BJ (cell line): ENCODE data around the gene RFXANK. TPM values are rescaled to one million over a fixed set of nuclear protein-coding genes. Genes with fewer than 3 reads are reported as not detected.
"Not testable (repeated sequence)": the region's sequence is repeated elsewhere in the genome, so short reads cannot be mapped to it uniquely, and the experiment has no call there.

Source experiments
- CTCF ChIA-PET: fragments of 350-600 bp; formaldehyde crosslinking; extraction: SDS; loops from one replicate; lab custom pipeline; 2021; ENCODE audit warnings: antibody characterized with exemption, inconsistent platforms; lab: Yijun Ruan, JAX
- POLR2A ChIA-PET: fragments of 300-600 bp; sonication (Branson Sonifier 250); formaldehyde crosslinking; extraction: SDS; loops from one replicate; lab custom pipeline; 2021; ENCODE audit warnings: antibody characterized with exemption; lab: Charles Lee
- DNase-seq: peaks from one replicate; pipeline ENCODE4 v3.0.0-alpha.2; 2011; ENCODE audit warnings: low read depth
- H3K27me3 ChIP-seq: 2 replicates; pipeline ENCODE4 v1.6.0; 2011; ENCODE audit warnings: low read length; ENCODE audit not compliant: control insufficient read depth, insufficient read depth
- H3K36me3 ChIP-seq: 2 replicates; pipeline ENCODE4 v1.5.1; 2011; ENCODE audit warnings: low read length; ENCODE audit not compliant: control insufficient read depth, insufficient read depth
- H3K4me3 ChIP-seq: 2 replicates; pipeline ENCODE4 v1.5.1; 2011; ENCODE audit warnings: low read depth, mild to moderate bottlenecking, control low read depth, low read length
- polyA plus RNA-seq: library from polyadenylated mRNA; depleted of rRNA; stranded (reverse); fragments of >200 nt; gene quantifications from 2 replicates; pipeline ENCODE4 v1.2.3, GENCODE V29; 2011
- TF ChIP-seq, protein P1 (sequence below): IDR thresholded peaks from 2 replicates; pipeline ENCODE4 v1.5.1; 2011; ENCODE audit warnings: low read depth, mild to moderate bottlenecking, control low read depth, inconsistent platforms, low read length, moderate library complexity; ENCODE audit not compliant: insufficient read depth

Gene RFXANK
- polyA plus RNA-seq, 1 experiment: 72.5 TPM

DNA sequence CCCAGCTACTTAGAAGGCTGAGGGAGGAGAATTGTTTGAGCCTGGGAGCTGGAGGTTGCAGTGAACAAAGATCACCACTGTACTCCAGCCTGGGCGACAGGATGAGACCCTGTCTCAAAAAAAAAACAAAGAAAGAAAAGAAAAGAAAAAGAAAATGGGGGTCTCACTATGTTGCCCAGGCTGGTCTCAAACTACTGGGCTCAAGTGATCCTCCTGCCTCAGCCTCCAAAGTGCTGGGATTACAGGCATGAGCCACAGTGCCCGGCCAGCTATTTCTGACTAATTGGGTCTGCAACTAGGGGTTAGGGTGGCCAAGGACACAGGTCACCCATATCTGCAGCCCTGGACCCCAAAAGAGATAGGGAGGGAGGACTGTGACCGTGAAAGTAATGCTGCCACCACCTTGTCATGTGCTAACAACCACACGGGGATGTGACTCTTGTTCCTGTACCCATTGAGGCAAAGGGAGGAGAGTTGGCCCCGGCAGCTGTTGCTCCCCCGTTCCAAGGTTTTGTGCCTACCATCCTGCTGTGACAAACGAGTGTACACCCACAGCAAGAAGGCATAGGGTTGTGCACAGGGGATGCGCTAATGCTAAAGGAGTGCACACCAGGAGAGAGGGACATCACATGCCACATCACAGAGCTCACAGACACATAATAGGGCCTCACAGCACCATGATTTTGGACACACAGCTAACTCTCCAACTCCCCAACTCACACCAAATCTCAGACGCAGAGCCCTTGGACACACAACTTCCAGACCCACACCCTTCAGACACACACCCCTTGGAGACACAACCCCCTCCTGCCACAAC is 22.6 kb upstream of the RFXANK start:
- TF ChIP-seq, protein P1, sequence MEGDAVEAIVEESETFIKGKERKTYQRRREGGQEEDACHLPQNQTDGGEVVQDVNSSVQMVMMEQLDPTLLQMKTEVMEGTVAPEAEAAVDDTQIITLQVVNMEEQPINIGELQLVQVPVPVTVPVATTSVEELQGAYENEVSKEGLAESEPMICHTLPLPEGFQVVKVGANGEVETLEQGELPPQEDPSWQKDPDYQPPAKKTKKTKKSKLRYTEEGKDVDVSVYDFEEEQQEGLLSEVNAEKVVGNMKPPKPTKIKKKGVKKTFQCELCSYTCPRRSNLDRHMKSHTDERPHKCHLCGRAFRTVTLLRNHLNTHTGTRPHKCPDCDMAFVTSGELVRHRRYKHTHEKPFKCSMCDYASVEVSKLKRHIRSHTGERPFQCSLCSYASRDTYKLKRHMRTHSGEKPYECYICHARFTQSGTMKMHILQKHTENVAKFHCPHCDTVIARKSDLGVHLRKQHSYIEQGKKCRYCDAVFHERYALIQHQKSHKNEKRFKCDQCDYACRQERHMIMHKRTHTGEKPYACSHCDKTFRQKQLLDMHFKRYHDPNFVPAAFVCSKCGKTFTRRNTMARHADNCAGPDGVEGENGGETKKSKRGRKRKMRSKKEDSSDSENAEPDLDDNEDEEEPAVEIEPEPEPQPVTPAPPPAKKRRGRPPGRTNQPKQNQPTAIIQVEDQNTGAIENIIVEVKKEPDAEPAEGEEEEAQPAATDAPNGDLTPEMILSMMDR: no peak

DNA sequence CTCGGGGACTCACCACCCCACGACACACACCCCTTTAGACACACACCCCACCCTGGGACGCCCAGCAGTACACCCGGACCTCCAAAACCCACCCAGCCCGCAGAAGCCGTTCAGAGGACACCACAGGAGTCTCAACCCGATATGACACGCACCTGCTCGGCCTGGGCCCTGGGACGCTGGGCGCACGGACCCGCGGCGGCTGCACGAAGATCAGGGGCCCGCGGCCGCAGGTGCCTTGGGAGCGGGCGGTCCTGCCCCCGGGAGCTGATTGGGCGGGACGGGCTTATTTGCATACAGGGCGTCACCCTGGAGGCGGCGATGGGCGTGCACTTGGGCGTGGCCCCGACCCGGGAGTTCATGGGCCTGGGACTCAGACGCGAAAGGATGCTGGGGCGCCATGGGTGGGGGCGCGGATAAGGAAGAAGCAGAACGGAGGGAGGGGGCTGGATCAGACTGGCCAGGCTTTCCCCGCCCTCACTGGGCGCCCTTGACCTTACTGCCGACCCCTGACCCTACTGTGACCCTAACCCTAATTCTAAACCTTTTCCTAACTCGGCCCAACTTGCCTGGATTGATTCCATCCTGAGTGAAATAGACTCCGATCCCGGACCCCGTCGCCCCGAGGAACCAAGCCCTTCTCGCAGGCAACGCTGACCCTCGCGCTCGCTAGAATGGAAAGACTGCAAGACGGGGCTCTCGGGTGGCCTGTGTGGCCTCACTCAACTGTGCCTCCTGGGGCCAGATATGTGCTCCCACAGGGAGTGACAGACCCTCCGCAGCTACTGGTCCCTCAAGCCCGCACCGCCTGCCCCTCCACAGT is 21.8 kb upstream of the RFXANK start, which contains the start of gene MEF2B:
Gene MEF2B, minus strand, starts transcription at position 211 of the 820 bp plus-strand sequence. CDS start 19,528 bp downstream, outside the sequence.
- Histone ChIP-seq H3K4me3 (peak within 1 kb of the TSS; percentile 23), H3K36me3 (no peaks in the 10 kb centered on the region), H3K27me3 (no peaks in the 10 kb centered on the region)
- ChIA-PET POLR2A (no interaction called here), CTCF (interaction anchor here (1.2 kb wide), 1 partner anchor 22 kb away, joined by 3 read pairs; no protein-coding TSS in a partner anchor)
- no peak for DNase-seq
- TF ChIP-seq, protein P1: no peak

More for the DNA sequence above, 22.6 kb upstream of the RFXANK start:
- H3K27me3 ChIP-seq: no peaks in the 10 kb centered on the region
- no peak for DNase-seq
- CTCF ChIA-PET: interaction anchor here (1.2 kb wide), 1 partner anchor 21 kb away, joined by 3 read pairs; no protein-coding TSS in a partner anchor
- H3K4me3 ChIP-seq: peak overlapping the region; percentile 23; the same call in 1 of the 2 replicates
- no peaks in the 10 kb centered on the region for H3K36me3 ChIP-seq
- POLR2A ChIA-PET: no interaction called here

DNA sequence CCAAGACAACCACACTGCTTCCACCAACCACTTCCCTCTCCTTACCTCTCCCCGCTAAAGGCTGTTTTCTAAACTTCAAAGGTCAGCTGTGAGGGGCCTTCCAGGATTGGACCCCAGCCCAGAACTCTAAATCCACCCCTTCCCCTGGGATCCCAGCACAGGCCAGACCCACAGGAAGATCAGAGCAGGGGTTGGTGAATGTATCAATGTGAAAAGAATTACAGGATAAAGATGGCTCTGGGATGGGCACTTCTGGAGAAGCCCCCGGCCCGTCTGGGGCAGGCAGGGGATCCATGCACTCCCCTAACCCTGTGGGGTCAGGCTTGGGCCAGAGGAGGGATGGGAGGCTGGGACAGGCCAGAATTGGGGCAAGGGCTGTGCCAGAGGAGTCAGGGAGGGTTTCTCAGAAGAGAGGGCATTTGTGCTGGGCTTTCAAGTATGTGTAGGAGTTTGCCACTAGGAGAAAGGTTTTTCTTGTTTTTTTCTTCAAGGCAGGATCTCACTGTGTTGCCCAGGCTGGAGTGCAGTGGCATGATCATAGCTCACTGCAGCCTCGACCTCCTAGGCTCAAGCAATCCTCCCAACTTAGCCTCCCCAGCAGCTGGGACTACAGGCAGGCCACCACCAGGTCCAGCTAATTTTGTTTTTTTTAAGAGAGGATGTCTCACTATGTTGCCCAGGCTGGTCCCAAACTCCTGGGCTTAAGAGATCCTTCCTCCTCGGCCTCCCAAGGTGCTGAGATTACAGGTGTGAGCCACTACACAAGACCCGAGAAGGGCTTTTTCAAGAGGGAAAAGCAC is 21.0 kb upstream of the RFXANK start:
- Histone ChIP-seq H3K27me3 (no peaks in the 10 kb centered on the region), H3K36me3 (no peaks in the 10 kb centered on the region), H3K4me3 (no peak overlapping the region)
- TF ChIP-seq, protein P1: no peak
- no peak for DNase-seq
- ChIA-PET POLR2A (no interaction called here), CTCF (interaction anchor here (1.2 to 7.0 kb wide), 2 partner anchors 23 kb away, joined by 3 to 80 read pairs; no protein-coding TSS in a partner anchor)

DNA sequence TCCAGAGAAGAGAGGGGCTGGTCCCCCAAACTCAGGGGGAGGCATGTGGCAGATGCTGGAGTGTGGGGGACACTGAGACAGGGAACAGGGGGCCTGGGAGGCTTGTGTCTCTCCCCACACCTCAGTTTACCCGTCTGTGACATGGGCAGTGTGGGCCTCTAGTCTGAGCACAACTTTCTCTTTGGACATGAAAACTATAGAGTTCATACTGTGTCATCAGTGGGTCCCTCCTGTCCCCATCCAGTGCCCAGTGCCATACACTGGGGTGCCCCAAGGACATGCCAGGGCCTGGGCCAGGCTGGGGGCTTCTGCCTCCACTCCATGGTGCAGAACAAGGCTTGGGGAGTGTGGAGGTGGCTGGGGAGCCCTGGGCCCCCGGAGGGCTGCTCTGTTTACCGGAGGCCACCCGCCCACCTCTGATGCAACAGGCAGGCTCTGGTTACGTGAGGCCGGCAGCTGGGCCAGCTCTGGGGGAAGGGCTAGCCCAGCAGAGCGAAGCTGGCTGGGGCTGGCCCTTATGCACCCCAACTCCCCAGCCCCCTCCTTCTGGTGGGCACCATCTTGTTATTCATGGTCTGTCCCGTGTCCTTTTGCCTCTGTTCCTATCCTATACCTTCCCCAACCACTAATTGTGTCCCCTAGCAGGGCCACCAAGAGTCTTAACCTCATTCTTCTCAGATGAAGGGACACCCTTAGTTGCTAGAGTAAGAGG is 20.1 kb upstream of the RFXANK start:
- CTCF ChIA-PET: interaction anchor here (7.0 kb wide), 1 partner anchor 24 kb away, joined by 80 read pairs; no protein-coding TSS in a partner anchor
- Histone ChIP-seq H3K27me3 (no peaks in the 10 kb centered on the region), H3K36me3 (no peaks in the 10 kb centered on the region), H3K4me3 (no peak overlapping the region)
- TF ChIP-seq, protein P1: no peak
- POLR2A ChIA-PET: no interaction called here
- DNase-seq: no peak

DNA sequence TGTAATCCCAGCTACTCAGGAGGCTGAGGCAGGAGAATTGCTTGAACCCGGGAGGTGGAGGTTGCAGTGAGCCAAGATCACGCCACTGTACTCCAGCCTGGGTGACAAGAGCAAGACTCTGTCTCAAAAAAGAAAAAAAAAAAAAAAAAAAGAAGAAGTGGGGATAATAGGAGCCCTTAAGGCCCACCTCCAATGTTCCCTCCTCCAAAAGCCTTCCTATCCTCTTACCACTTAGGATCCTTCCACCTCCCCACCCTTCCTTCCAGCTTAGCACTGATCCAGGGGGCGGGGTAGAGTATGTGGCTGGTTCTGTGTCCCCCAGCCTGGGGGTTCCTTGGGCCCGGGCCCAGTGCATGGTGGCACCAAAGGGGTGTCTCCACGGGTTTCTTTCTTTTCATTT is 18.8 kb upstream of the RFXANK start:
- CTCF ChIA-PET: interaction anchor here (7.0 kb wide), 1 partner anchor 25 kb away, joined by 80 read pairs; no protein-coding TSS in a partner anchor
- H3K4me3 ChIP-seq, DNase-seq, POLR2A ChIA-PET, H3K27me3 ChIP-seq, H3K36me3 ChIP-seq: not testable (repeated sequence)
